OCI-LY1 (cell line): ENCODE data around the gene SLC27A5.

Experiments
- H2AFZ ChIP-seq: fragments of 200-600 bp; sonication (generic), shearing (Covaris generic); 2 replicates; pipeline ENCODE4 v1.6.0; 2014; ENCODE audit warnings: antibody characterized with exemption, mild to moderate bottlenecking, low read length
- H3F3A ChIP-seq: fragments of 200-600 bp; sonication (generic), shearing (Covaris generic); 2 replicates; pipeline ENCODE4 v1.6.0; 2014; ENCODE audit warnings: mild to moderate bottlenecking, antibody characterized with exemption, low read length, moderate library complexity; ENCODE audit not compliant: insufficient read depth
- H3K27ac ChIP-seq: fragments of 200-600 bp; sonication (generic); 2 replicates; pipeline ENCODE4 v1.5.1; 2014; ENCODE audit warnings: low read length, mixed run types, mild to moderate bottlenecking, low read depth; ENCODE audit not compliant: poor library complexity, severe bottlenecking
- H3K27me3 ChIP-seq: fragments of 200-600 bp; sonication (generic); 2 replicates; pipeline ENCODE4 v1.6.0; 2014; ENCODE audit warnings: antibody characterized with exemption, mild to moderate bottlenecking, low read length, moderate library complexity; ENCODE audit not compliant: insufficient read depth
- H3K36me3 ChIP-seq: fragments of 200-600 bp; sonication (generic); 2 replicates; pipeline ENCODE4 v1.6.1; 2014; ENCODE audit warnings: mild to moderate bottlenecking, antibody characterized with exemption, low read length, moderate library complexity, mixed read lengths; ENCODE audit not compliant: insufficient read depth
- H3K4me1 ChIP-seq: fragments of 200-600 bp; sonication (generic); 2 replicates; pipeline ENCODE4 v1.5.1; 2014; ENCODE audit warnings: mild to moderate bottlenecking, low read length, moderate library complexity; ENCODE audit not compliant: insufficient read depth, severe bottlenecking
- H3K4me2 ChIP-seq: fragments of 200-600 bp; sonication (generic), shearing (Covaris generic); 2 replicates; pipeline ENCODE4 v1.6.1; 2014; ENCODE audit warnings: low read length
- H3K4me3 ChIP-seq: fragments of 200-600 bp; sonication (generic); 2 replicates; pipeline ENCODE4 v1.5.1; 2014; ENCODE audit warnings: low read length, low read depth, mild to moderate bottlenecking, mixed read lengths; ENCODE audit not compliant: poor library complexity, severe bottlenecking
- H3K79me2 ChIP-seq: fragments of 200-600 bp; shearing (Covaris generic); 2 replicates; pipeline ENCODE4 v1.6.1; 2016; ENCODE audit warnings: mixed run types, low read length, mixed read lengths; ENCODE audit not compliant: insufficient read depth
- H3K9ac ChIP-seq: fragments of 200-600 bp; sonication (generic), shearing (Covaris generic); 2 replicates; pipeline ENCODE4 v1.6.1; 2014; ENCODE audit warnings: mild to moderate bottlenecking, low read length, mixed read lengths
- H3K9me2 ChIP-seq: fragments of 200-600 bp; sonication (generic), shearing (Covaris generic); 2 replicates; pipeline ENCODE4 v1.6.1; 2014; ENCODE audit warnings: low read depth, mild to moderate bottlenecking, low read length, mixed read lengths
- H3K9me3 ChIP-seq: fragments of 200-600 bp; shearing (Covaris generic); 2 replicates; pipeline ENCODE4 v1.6.1; 2014; ENCODE audit warnings: low read length, mixed read lengths
- H4K20me1 ChIP-seq: fragments of 200-600 bp; sonication (generic), shearing (Covaris generic); 2 replicates; pipeline ENCODE4 v1.6.0; 2016; ENCODE audit warnings: mild to moderate bottlenecking, low read length; ENCODE audit not compliant: insufficient read depth
- CTCF ChIP-seq: fragments of 200-600 bp; sonication (generic), shearing (Covaris generic); IDR thresholded peaks from 2 replicates; pipeline ENCODE4 v1.5.1; 2017; ENCODE audit warnings: mild to moderate bottlenecking, antibody characterized with exemption, low read length, moderate library complexity, mixed read lengths
- EZH2 ChIP-seq: fragments of 200-600 bp; sonication (generic), shearing (Covaris generic); IDR thresholded peaks from 2 replicates; pipeline ENCODE4 v1.8.0; 2017; ENCODE audit warnings: borderline replicate concordance, mixed run types, mild to moderate bottlenecking, antibody characterized with exemption, low read length, moderate library complexity, mixed read lengths

The SLC27A5 gene

DNA sequence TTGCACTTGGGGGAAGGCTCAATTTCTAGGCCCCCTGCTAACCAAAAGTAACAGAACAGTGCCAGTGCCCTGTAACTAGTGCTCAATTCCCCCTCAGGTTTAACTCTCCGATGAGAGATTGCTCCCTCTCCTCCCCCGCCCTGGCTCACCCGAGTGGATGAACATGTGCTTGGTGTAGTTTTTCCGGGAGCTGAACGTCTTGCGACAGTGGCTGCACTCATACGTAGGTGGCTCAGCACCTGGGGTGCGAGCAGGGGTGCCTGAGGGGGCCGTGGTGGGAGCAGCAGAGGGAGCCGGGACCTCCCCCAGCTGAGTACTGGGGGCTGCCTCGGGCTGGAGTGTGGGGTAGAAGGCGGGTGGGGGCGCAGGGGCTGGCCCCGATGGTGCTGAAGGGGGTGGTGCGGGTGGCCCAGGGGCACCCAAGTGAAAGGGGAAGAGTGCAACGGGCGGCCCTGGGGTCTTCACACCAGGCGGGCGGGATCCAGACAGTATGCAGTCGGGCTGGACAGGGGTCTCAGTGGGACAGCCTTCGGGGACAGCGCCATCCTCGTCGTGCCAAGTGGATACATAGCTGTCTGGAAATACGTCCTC, 4.5 kb upstream of the SLC27A5 start:
- Histone ChIP-seq H3K4me2 (peak overlapping the region; percentile 87), H3K27ac (peak overlapping the region; percentile 74), H3K9ac (peak overlapping the region; percentile 42; the same call in 1 of the 2 replicates), H4K20me1 (no peaks in the 10 kb centered on the region), H3K9me2 (no peaks in the 10 kb centered on the region), H2AFZ (no peak overlapping the region), H3F3A (no peaks in the 10 kb centered on the region), H3K4me1 (peaks cover 53% of the 10 kb centered on the region), H3K79me2 (peaks cover 5% of the 10 kb centered on the region; the same call in 1 of the 2 replicates), H3K27me3 (no peaks in the 10 kb centered on the region), H3K36me3 (peaks cover 9% of the 10 kb centered on the region; the same call in 1 of the 2 replicates), H3K9me3 (no peaks in the 10 kb centered on the region), H3K4me3 (peak overlapping the region; percentile 89)
- TF ChIP-seq EZH2 = no peak
- no peak for TF ChIP-seq CTCF

GRCh38 chr19:58515259-58515658, 3.5 kb upstream of the SLC27A5 start:
- Histone ChIP-seq H4K20me1 (no peaks in the 10 kb centered on the region), H2AFZ (no peak overlapping the region), H3K79me2 (peaks cover 5% of the 10 kb centered on the region; the same call in 1 of the 2 replicates), H3K4me2 (peak overlapping the region; percentile 87), H3K9ac (peak overlapping the region; percentile 42), H3K4me3 (peak overlapping the region; percentile 89), H3K36me3 (peaks cover 9% of the 10 kb centered on the region; the same call in 1 of the 2 replicates), H3F3A (no peaks in the 10 kb centered on the region), H3K9me2 (no peaks in the 10 kb centered on the region), H3K27ac (peak overlapping the region; percentile 74), H3K27me3 (no peaks in the 10 kb centered on the region), H3K9me3 (no peaks in the 10 kb centered on the region), H3K4me1 (peaks cover 46% of the 10 kb centered on the region)
- no peak for TF ChIP-seq EZH2
- no peak for TF ChIP-seq CTCF

DNA sequence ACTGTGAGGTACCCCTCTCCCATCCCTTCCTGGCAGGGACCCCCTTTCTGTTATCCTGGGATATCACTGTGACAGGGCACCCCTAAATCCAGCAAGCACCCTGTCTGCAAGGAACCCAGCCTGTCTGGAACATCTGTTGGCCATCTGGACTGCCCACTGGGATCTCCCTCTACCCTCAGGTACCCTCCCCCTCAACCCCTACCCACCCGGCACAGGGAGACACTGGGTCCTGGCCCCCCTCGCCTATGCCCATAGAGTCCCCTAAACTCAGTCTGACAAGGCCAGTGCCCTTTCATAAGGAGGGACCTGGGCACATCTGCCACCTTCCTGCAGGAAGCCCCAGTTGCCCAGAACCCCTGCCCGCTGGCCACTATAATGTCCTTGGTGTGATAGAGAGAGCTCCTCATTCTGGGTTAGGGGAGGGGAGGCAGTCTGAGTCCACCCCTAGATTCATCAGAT, 2.8 kb upstream of the SLC27A5 start:
- peak overlapping the region; percentile 71 for H3K27ac ChIP-seq
- no peaks in the 10 kb centered on the region for H3K9me3 ChIP-seq
- H3K9me2 ChIP-seq = no peaks in the 10 kb centered on the region
- peaks cover 5% of the 10 kb centered on the region; the same call in 1 of the 2 replicates for H3K79me2 ChIP-seq
- H3K4me1 ChIP-seq = peaks cover 44% of the 10 kb centered on the region
- H3K9ac ChIP-seq = peak overlapping the region; percentile 95
- H3K4me3 ChIP-seq = peak overlapping the region; percentile 89
- no peaks in the 10 kb centered on the region for H3F3A ChIP-seq
- TF ChIP-seq EZH2 = no peak
- no peak for TF ChIP-seq CTCF
- peaks cover 9% of the 10 kb centered on the region for H3K36me3 ChIP-seq
- H3K27me3 ChIP-seq = no peaks in the 10 kb centered on the region
- H3K4me2 ChIP-seq = peak overlapping the region; percentile 87
- H2AFZ ChIP-seq = no peak overlapping the region
- no peaks in the 10 kb centered on the region for H4K20me1 ChIP-seq
